ENCODE measurements around the gene TALDO1.

Gene TALDO1

DNA sequence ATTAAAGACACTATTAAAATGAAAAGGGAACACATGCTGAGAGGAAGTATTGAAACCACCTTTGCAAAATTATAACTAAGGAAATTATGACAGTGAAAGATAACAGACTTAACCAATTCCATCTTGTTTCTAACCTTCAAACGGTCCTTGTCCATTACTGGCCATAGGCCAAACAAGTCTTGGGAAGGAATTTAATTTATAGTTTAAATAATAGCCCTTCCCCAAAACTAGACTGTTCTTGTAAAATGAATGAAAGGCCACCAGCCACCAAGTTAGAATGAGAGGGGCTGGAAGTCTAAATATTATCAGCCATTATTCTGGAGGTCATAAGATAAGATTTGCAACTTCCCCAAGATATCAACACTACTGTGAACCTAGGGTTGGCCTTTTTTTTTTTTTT, 1.8 kb upstream of the TALDO1 start:
- DNase-seq (ENCODE audit: low read depth), result no peak
- no peak for TF ChIP-seq CTCF (conservative IDR thresholded peaks at IDR 0.05; ENCODE audit: low read depth, low read length)

GRCh38 chr11:746289-747157, 741 bp upstream of the TALDO1 start:
- peak overlapping the region; percentile 83 for H3K4me3 ChIP-seq (ENCODE audit: low read depth, low read length)
- no peak for TF ChIP-seq CTCF (conservative IDR thresholded peaks at IDR 0.05; ENCODE audit: low read depth, low read length)
- DNase-seq (ENCODE audit: low read depth), result peak; percentile 14

More for the DNA sequence above, 1.8 kb upstream of the TALDO1 start:
- no peak overlapping the region for H3K4me3 ChIP-seq (ENCODE audit: low read depth, low read length)

- peak; percentile 39 for DNase-seq (ENCODE audit: low read depth)
- H3K4me3 ChIP-seq (ENCODE audit: low read depth, low read length), result peak overlapping the region; percentile 83
- no peak for TF ChIP-seq CTCF (conservative IDR thresholded peaks at IDR 0.05; ENCODE audit: low read depth, low read length)
Measured at GRCh38 chr11:748007-748359, 719 bp downstream of the TALDO1 start.

GRCh38 chr11:749731-750130, 2.5 kb downstream of the TALDO1 start:
- H3K4me3 ChIP-seq (ENCODE audit: low read depth, low read length), result no peak overlapping the region
- no peak for TF ChIP-seq CTCF (conservative IDR thresholded peaks at IDR 0.05; ENCODE audit: low read depth, low read length)
- DNase-seq (ENCODE audit: low read depth), result no peak

- H3K4me3 ChIP-seq (ENCODE audit: low read depth, low read length), result no peak overlapping the region
- TF ChIP-seq CTCF (conservative IDR thresholded peaks at IDR 0.05; ENCODE audit: low read depth, low read length), result no peak
- no peak for DNase-seq (ENCODE audit: low read depth)
Measured at GRCh38 chr11:760236-760635, 13.0 kb downstream of the TALDO1 start.

GRCh38 chr11:761526-762108, 14.4 kb downstream of the TALDO1 start:
- DNase-seq (ENCODE audit: low read depth), result no peak
- no peak for TF ChIP-seq CTCF (conservative IDR thresholded peaks at IDR 0.05; ENCODE audit: low read depth, low read length)

More at GRCh38 chr11:761526-762108, 14.4 kb downstream of the TALDO1 start:
- H3K4me3 ChIP-seq (ENCODE audit: low read depth, low read length), result no peak overlapping the region
